GM06990 (cell line): ENCODE measurements around the gene MYO7A.

ENCODE experiments used
- DNase-seq: peaks from one replicate; pipeline ENCODE4 v3.0.0-alpha.2; 2011; ENCODE audit not compliant: insufficient read length; ENCODE audit errors: extremely low read depth
- H3K27me3 ChIP-seq: replicated peaks from 2 replicates; pipeline ENCODE4 v1.6.0; 2011; ENCODE audit warnings: low read length; ENCODE audit not compliant: control insufficient read depth, insufficient read depth
- H3K36me3 ChIP-seq: 2 replicates; pipeline ENCODE4 v1.5.1; 2011; ENCODE audit warnings: low read length; ENCODE audit not compliant: control insufficient read depth, insufficient read depth
- H3K4me3 ChIP-seq: replicated peaks from 2 replicates; pipeline ENCODE4 v1.5.1; 2011; ENCODE audit warnings: low read depth, mild to moderate bottlenecking, control low read depth, low read length
- TF ChIP-seq, protein P1 (sequence below): IDR thresholded peaks from 2 replicates; pipeline ENCODE4 v1.5.1; 2011; ENCODE audit warnings: low read length, control low read depth, mild to moderate bottlenecking, inconsistent platforms; ENCODE audit not compliant: insufficient read depth, poor library complexity, severe bottlenecking

The MYO7A gene

DNA sequence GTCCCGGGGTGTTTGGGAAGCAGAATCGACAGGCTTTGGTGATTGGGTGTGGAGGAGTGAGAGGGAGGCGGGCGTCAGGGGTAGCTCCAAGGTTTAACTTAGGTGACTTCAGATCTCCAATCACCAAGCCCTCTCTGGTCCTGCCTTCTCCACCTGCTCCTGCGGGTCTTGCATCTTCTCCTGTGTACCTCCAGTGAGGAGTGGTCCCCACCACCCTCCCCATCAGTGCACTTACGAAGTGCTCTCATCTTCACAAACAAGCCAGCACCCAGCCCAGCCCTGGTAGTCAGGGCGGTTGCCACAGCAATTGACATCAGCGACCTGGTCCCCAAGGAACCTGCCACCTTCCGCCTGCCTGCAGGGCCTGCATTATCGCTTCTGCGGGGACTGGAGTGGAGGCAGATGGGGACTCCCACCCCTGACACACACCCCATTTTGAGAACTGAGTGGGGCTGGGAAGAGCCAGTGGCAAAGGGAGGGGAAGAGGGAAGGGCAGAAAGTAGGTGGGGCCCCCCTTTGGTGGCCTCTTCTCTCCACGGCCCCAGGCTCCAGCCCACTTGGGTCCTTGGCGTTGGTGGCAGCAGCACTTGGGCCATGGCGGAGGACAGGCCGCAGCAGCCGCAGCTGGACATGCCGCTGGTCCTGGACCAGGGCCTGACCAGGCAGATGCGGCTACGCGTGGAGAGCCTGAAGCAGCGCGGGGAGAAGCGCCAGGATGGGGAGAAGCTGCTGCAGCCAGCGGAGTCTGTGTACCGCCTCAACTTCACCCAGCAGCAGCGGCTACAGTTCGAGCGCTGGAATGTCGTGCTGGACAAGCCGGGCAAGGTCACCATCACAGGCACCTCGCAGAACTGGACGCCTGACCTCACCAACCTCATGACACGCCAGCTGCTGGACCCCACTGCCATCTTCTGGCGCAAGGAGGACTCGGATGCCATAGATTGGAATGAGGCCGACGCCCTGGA is 25.5 kb upstream of the MYO7A start, which contains the start of gene OMP:
TSS of gene OMP (plus strand) at position 595 of the 965 bp plus-strand sequence. CDS start at position 595, 0 bp downstream.
- TF ChIP-seq, protein P1, sequence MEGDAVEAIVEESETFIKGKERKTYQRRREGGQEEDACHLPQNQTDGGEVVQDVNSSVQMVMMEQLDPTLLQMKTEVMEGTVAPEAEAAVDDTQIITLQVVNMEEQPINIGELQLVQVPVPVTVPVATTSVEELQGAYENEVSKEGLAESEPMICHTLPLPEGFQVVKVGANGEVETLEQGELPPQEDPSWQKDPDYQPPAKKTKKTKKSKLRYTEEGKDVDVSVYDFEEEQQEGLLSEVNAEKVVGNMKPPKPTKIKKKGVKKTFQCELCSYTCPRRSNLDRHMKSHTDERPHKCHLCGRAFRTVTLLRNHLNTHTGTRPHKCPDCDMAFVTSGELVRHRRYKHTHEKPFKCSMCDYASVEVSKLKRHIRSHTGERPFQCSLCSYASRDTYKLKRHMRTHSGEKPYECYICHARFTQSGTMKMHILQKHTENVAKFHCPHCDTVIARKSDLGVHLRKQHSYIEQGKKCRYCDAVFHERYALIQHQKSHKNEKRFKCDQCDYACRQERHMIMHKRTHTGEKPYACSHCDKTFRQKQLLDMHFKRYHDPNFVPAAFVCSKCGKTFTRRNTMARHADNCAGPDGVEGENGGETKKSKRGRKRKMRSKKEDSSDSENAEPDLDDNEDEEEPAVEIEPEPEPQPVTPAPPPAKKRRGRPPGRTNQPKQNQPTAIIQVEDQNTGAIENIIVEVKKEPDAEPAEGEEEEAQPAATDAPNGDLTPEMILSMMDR = no peak
- no peaks in the 10 kb centered on the region; the same call in 1 of the 2 replicates for H3K27me3 ChIP-seq
- H3K36me3 ChIP-seq = no peaks in the 10 kb centered on the region
- DNase-seq = no peak
- H3K4me3 ChIP-seq = no peak within 1 kb of the TSS

DNA sequence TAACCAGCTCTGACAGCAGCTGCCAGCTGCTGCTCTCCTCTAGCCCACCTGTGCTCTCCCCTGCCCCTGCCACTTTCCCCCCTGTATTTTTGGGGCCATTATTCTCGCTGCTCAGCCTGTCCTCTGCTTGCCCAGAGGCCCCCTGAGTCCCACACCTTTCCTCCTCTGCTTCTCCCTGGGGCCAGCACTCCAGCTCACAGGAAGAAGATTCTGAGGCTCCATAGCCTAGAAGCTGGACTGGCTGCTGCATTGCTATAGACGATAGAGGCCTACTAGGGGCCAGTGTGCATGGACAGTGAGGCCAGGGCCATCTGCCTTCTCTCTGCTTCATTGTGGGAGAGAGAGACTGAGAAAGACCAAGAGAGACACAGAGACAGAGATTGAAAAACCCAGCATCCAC is 24.7 kb upstream of the MYO7A start:
- DNase-seq = no peak
- TF ChIP-seq, protein P1 = no peak

DNA sequence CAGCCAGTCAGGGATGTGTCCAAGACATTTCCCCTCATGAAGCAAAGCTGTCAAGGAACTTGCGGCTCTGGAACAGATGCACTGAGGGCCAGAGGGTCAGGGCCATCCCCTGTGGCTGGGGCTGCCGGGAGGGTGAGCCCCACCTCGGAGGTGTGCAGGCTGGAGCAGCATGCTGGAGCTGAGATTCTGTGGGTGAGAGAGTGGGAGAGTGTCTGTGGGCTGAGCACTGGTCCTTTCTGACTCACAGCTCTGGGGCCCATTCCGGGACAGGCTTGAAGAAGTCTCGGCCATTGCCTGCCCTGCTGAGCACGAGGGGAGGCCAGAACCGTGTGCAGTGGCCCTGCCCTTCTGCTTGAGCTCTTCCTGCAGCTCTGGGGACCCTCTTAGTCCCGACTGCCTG is 23.3 kb upstream of the MYO7A start:
- Histone ChIP-seq H3K27me3 (no peaks in the 10 kb centered on the region; the same call in 1 of the 2 replicates), H3K4me3 (no peak overlapping the region), H3K36me3 (no peaks in the 10 kb centered on the region)
- TF ChIP-seq, protein P1 = no peak
- no peak for DNase-seq

More for the DNA sequence above, 24.7 kb upstream of the MYO7A start:
- no peaks in the 10 kb centered on the region; the same call in 1 of the 2 replicates for H3K27me3 ChIP-seq
- no peak overlapping the region for H3K4me3 ChIP-seq
- no peaks in the 10 kb centered on the region for H3K36me3 ChIP-seq

DNA sequence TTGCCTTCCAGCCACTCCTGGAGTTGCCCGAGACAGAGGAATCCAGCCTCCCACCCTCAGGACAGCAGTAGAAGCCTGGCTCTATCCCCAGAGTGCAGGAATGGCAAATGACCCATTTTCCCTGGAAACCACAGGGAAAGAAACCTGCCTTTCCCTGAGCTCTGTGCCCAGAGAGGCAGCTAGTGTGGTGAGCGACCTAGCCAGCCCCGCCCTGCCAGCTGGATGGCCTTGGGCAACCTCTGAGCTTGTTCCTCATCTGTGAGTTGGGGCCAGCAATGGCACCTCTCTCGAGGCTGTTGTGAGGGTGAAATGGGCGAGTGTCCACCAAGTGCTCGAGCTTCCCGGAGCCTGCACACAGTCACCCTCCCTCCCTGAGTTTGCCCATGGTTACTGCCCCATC is 21.7 kb upstream of the MYO7A start:
- H3K4me3 ChIP-seq = no peak overlapping the region
- TF ChIP-seq, protein P1 = no peak
- no peaks in the 10 kb centered on the region for H3K36me3 ChIP-seq
- H3K27me3 ChIP-seq = no peaks in the 10 kb centered on the region; the same call in 1 of the 2 replicates
- no peak for DNase-seq

DNA sequence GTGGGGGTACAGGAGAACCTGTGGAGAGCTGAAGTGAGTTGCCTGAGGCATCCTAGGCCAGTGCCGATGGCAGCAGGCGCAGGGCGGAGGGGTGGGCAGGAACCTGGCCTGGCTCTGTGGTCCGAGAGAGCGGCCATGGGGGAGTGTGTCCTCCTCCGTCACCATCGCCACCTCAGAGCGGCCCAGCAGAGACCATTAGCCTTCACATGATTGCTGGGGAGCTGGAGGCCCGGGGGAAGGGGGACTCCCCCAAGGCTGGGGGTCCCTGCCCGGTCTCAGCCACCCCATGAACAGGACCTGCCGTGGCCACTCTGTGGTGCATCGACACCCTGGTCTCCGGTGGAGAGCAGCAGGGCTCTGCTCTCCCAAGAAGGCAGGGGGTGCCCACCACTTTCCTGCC is 21.3 kb upstream of the MYO7A start:
- TF ChIP-seq, protein P1 = no peak
- Histone ChIP-seq H3K4me3 (no peak overlapping the region), H3K27me3 (no peaks in the 10 kb centered on the region; the same call in 1 of the 2 replicates), H3K36me3 (no peaks in the 10 kb centered on the region)
- no peak for DNase-seq
